DND-41 (cell line): ENCODE results near the gene HSPA8.

Experiments used
- EZH2 ChIP-seq: IDR thresholded peaks from 3 replicates; pipeline ENCODE4 v1.6.1; 2012; ENCODE audit warnings: borderline replicate concordance, low read depth, mild to moderate bottlenecking, moderate library complexity, low read length, inconsistent platforms; ENCODE audit not compliant: severe bottlenecking
- TF ChIP-seq, protein P1 (sequence below): IDR thresholded peaks from 2 replicates; pipeline ENCODE4 v1.5.1; 2012; ENCODE audit warnings: borderline replicate concordance, low read length, moderate library complexity, mild to moderate bottlenecking; ENCODE audit not compliant: poor library complexity, severe bottlenecking; ENCODE audit errors: extremely low read depth

DNA sequence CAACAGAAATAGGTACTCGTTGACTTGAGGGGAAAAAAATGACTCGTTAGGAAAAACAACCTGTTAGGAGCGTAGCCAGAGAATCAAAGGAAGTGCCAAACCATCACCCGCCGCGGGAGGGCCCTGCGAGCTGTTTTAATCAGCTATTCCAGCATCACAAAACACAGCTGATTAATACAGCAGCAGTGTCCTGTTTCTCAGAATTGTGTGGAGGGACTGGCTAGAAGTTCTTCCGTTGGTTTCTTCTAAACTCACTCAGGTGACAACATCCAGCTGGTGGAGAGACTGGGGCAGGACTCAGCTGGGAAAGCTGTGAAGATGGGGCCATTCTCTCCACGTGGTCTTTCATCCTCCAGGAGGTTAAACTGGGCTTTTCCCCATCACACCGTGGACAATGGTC lies 28.0 kb downstream of the HSPA8 start:
- TF ChIP-seq, protein P1, sequence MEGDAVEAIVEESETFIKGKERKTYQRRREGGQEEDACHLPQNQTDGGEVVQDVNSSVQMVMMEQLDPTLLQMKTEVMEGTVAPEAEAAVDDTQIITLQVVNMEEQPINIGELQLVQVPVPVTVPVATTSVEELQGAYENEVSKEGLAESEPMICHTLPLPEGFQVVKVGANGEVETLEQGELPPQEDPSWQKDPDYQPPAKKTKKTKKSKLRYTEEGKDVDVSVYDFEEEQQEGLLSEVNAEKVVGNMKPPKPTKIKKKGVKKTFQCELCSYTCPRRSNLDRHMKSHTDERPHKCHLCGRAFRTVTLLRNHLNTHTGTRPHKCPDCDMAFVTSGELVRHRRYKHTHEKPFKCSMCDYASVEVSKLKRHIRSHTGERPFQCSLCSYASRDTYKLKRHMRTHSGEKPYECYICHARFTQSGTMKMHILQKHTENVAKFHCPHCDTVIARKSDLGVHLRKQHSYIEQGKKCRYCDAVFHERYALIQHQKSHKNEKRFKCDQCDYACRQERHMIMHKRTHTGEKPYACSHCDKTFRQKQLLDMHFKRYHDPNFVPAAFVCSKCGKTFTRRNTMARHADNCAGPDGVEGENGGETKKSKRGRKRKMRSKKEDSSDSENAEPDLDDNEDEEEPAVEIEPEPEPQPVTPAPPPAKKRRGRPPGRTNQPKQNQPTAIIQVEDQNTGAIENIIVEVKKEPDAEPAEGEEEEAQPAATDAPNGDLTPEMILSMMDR = peak; percentile 37
- no peak for TF ChIP-seq EZH2
